Right renal pelvis (tissue), 4 donors: Measurements from ENCODE around the gene STX11. TPM values are rescaled to one million over a fixed set of nuclear protein-coding genes. Genes with fewer than 3 reads are reported as not detected.
A peak's percentile ranks its signal among the peaks of the same experiment; 100 is the strongest.

Source experiments
- DNase-seq, 4 donors: peaks; one replicate each; pipeline ENCODE4 v3.0.0-alpha.2; 2013; ENCODE audit warnings: low read depth in 4 of 4, low spot score in 3 of 4, missing footprints in 1 of 4
- polyA plus RNA-seq, 4 donors: library from polyadenylated mRNA; unstranded; fragments of 120-200 nt; gene quantifications; one replicate each; pipeline ENCODE4 v1.2.1, GENCODE V29; 2013; ENCODE audit not compliant: insufficient read length in 4 of 4

Gene STX11
- polyA plus RNA-seq, 4 donors = 0.73 to 1.3 (median 0.89) TPM

- no peak for DNase-seq
Observed at GRCh38 chr6:144211160-144211559, 60.8 kb downstream of the STX11 start.

- DNase-seq = no peak
Observed at GRCh38 chr6:144213315-144213714, 63.0 kb downstream of the STX11 start.

- DNase-seq = no peak
Observed at GRCh38 chr6:144214029-144214428, 63.7 kb downstream of the STX11 start.

GRCh38 chr6:144214622-144215401 lies 64.5 kb downstream of the STX11 start:
- DNase-seq = no peak

GRCh38 chr6:144215402-144215931 lies 65.2 kb downstream of the STX11 start:
- DNase-seq = peak in 3 of 4 donors; percentile 5 to 13 (median 7)

GRCh38 chr6:144215932-144216667 lies 65.8 kb downstream of the STX11 start:
- peak; percentile 98 to 99 (median 98) for DNase-seq

- no peak for DNase-seq
Observed at GRCh38 chr6:144216668-144217218, 66.4 kb downstream of the STX11 start.

- no peak for DNase-seq
Observed at GRCh38 chr6:144217264-144217663, 66.9 kb downstream of the STX11 start.

- no peak for DNase-seq
Observed at GRCh38 chr6:144217797-144218196, 67.5 kb downstream of the STX11 start.

GRCh38 chr6:144219056-144219685 lies 68.9 kb downstream of the STX11 start:
- DNase-seq = peak in 1 of 4 donors; percentile 25

GRCh38 chr6:144220031-144220790 lies 69.9 kb downstream of the STX11 start:
- DNase-seq = no peak

GRCh38 chr6:144223686-144224085 lies 73.4 kb downstream of the STX11 start:
- no peak for DNase-seq

- no peak for DNase-seq
Observed at GRCh38 chr6:144231721-144232120, 81.4 kb downstream of the STX11 start.

GRCh38 chr6:144232176-144232831 lies 82.0 kb downstream of the STX11 start:
- DNase-seq = no peak

- DNase-seq = no peak
Observed at GRCh38 chr6:144232832-144233230, 82.5 kb downstream of the STX11 start.

GRCh38 chr6:144234399-144234798 lies 84.1 kb downstream of the STX11 start:
- DNase-seq = no peak

GRCh38 chr6:144234935-144235334 lies 84.6 kb downstream of the STX11 start:
- DNase-seq = no peak
